OCI-LY7 (cell line): ENCODE data around the gene CDC20. TPM values are rescaled to one million over a fixed set of nuclear protein-coding genes. Genes with fewer than 3 reads are reported as not detected.

ENCODE experiments used
- BruUV-seq: library from RNA; stranded (reverse); fragments of 400-500 nt; replicated peaks from 2 replicates; lab custom pipeline; 2021; lab: Mats Ljungman, UMichigan
- CTCF ChIA-PET: fragments of 300-600 bp; sonication (Branson Sonifier 250); formaldehyde crosslinking; loops from one replicate; lab custom pipeline; 2022; ENCODE audit warnings: antibody characterized with exemption; ENCODE audit not compliant: unreplicated experiment; lab: Charles Lee
- POLR2A ChIA-PET: fragments of 300-600 bp; sonication (Branson Sonifier 250); formaldehyde crosslinking; loops from one replicate; lab custom pipeline; 2022; ENCODE audit warnings: antibody characterized with exemption; lab: Charles Lee
- DNase-seq: peaks from one replicate; pipeline ENCODE4 v3.0.0-alpha.2; 2015; ENCODE audit warnings: low spot score
- H2AFZ ChIP-seq: fragments of 200-600 bp; sonication (generic), shearing (Covaris generic); 2 replicates; pipeline ENCODE4 v1.6.1; 2014; ENCODE audit warnings: mild to moderate bottlenecking, antibody characterized with exemption, low read length, moderate library complexity
- H3K27ac ChIP-seq: fragments of 200-600 bp; sonication (generic); 2 replicates; pipeline ENCODE4 v1.5.1; 2014; ENCODE audit warnings: mixed run types, low read depth, mild to moderate bottlenecking, moderate library complexity, low read length, inconsistent platforms; ENCODE audit not compliant: poor library complexity, severe bottlenecking
- H3K36me3 ChIP-seq: fragments of 200-600 bp; sonication (generic); 2 replicates; pipeline ENCODE4 v1.6.1; 2014; ENCODE audit warnings: mild to moderate bottlenecking, antibody characterized with exemption, low read length, moderate library complexity, mixed read lengths; ENCODE audit not compliant: insufficient read depth
- H3K4me1 ChIP-seq: fragments of 200-600 bp; sonication (generic); 2 replicates; pipeline ENCODE4 v1.5.1; 2014; ENCODE audit warnings: mild to moderate bottlenecking, low read length; ENCODE audit not compliant: insufficient read depth, poor library complexity, severe bottlenecking
- H3K4me2 ChIP-seq: fragments of 200-600 bp; sonication (generic); 2 replicates; pipeline ENCODE4 v1.6.1; 2014; ENCODE audit warnings: mild to moderate bottlenecking, low read length
- H3K4me3 ChIP-seq: fragments of 200-600 bp; sonication (generic); 2 replicates; pipeline ENCODE4 v1.5.1; 2014; ENCODE audit warnings: mild to moderate bottlenecking, low read depth, low read length; ENCODE audit not compliant: poor library complexity, severe bottlenecking
- H3K79me2 ChIP-seq: fragments of 200-600 bp; sonication (generic); 2 replicates; pipeline ENCODE4 v1.6.1; 2016; ENCODE audit warnings: low read depth, mild to moderate bottlenecking, low read length, moderate library complexity, mixed read lengths; ENCODE audit not compliant: insufficient read depth
- H3K9me2 ChIP-seq: fragments of 200-600 bp; sonication (generic); 2 replicates; pipeline ENCODE4 v1.6.1; 2016; ENCODE audit warnings: mild to moderate bottlenecking, low read length, mixed read lengths; ENCODE audit not compliant: insufficient read depth
- H3K9me3 ChIP-seq: fragments of 200-600 bp; sonication (generic); 2 replicates; pipeline ENCODE4 v1.6.1; 2014; ENCODE audit warnings: mild to moderate bottlenecking, mixed run types, low read length, mixed read lengths
- H4K20me1 ChIP-seq: fragments of 200-600 bp; sonication (generic); 2 replicates; pipeline ENCODE4 v1.6.1; 2014; ENCODE audit warnings: mild to moderate bottlenecking, antibody characterized with exemption, low read length, moderate library complexity, mixed read lengths; ENCODE audit not compliant: insufficient read depth
- CTCF ChIP-seq: fragments of 200-600 bp; sonication (generic); conservative IDR thresholded peaks from 2 replicates; pipeline ENCODE4 v1.5.1; 2014; ENCODE audit warnings: mild to moderate bottlenecking, antibody characterized with exemption, low read length, moderate library complexity, mixed read lengths
- EZH2phosphoT487 ChIP-seq: fragments of 200-600 bp; sonication (generic); IDR thresholded peaks from 2 replicates; pipeline ENCODE4 v1.6.1; 2018; ENCODE audit warnings: low read depth, borderline replicate concordance, mild to moderate bottlenecking, mixed run types, antibody characterized with exemption, low read length, moderate library complexity, mixed read lengths
- intact Hi-C: fragments of 100-400 bp; cut with micrococcal nuclease; formaldehyde crosslinking; loops from one replicate; pipeline ENCODE4 v1.10.0; 2022; ENCODE audit not compliant: unreplicated experiment
- total RNA-seq, 2 experiments: library from RNA; depleted of rRNA in 1 of 2; stranded (reverse); fragments of >200 nt in 1 of 2; shearing (Covaris generic) in 1 of 2; gene quantifications; 2 replicates each; pipeline ENCODE4 v1.2.3, GENCODE V29; 2014 to 2022

CDC20 gene
- total RNA-seq, 2 experiments from 2014 or later: 174 to 209 TPM

- no TSS peak for BruUV-seq
- Histone ChIP-seq H3K4me1 (peaks cover 16% of the 10 kb centered on the region), H3K27ac (peak overlapping the region; percentile 49), H3K9me3 (no peaks in the 10 kb centered on the region), H3K4me2 (peak overlapping the region; percentile 72), H4K20me1 (no peaks in the 10 kb centered on the region), H3K79me2 (no peaks in the 10 kb centered on the region), H3K36me3 (no peaks in the 10 kb centered on the region), H3K9me2 (no peaks in the 10 kb centered on the region), H2AFZ (peak overlapping the region; percentile 66), H3K4me3 (peak overlapping the region; percentile 64)
- ChIA-PET POLR2A (no interaction called here), CTCF (no interaction called here)
- peak; percentile 74 for DNase-seq
- TF ChIP-seq CTCF (no peak), EZH2phosphoT487 (no peak)
- intact Hi-C loops: no loop called here
Observed at GRCh38 chr1:43348809-43349593, 9.8 kb upstream of the CDC20 start.

- no TSS peak for BruUV-seq
Observed at GRCh38 chr1:43349594-43350306, 9.0 kb upstream of the CDC20 start.

More at GRCh38 chr1:43349594-43350306, 9.0 kb upstream of the CDC20 start:
- Histone ChIP-seq H3K9me3 (no peaks in the 10 kb centered on the region), H3K4me1 (peaks cover 16% of the 10 kb centered on the region), H3K4me2 (peak overlapping the region; percentile 72), H3K27ac (peak overlapping the region; percentile 49), H3K36me3 (no peaks in the 10 kb centered on the region), H4K20me1 (no peaks in the 10 kb centered on the region), H3K79me2 (no peaks in the 10 kb centered on the region), H3K9me2 (no peaks in the 10 kb centered on the region), H3K4me3 (peak overlapping the region; percentile 64), H2AFZ (peak overlapping the region; percentile 46)
- intact Hi-C loops: no loop called here
- TF ChIP-seq CTCF (no peak), EZH2phosphoT487 (no peak)
- DNase-seq: peak; percentile 36
- CTCF ChIA-PET: no interaction called here
- POLR2A ChIA-PET: interaction anchor here (0.6 to 1.3 kb wide), 3 partner anchors 9 to 1599 kb away, joined by 3 to 5 read pairs (median 3); partner anchors contain the start of gene CDC20
